Colonic mucosa (tissue), 4 donors: ENCODE data around the gene MYO9A. TPM values are rescaled to one million over a fixed set of nuclear protein-coding genes. Genes with fewer than 3 reads are reported as not detected.

Experiments used
- DNase-seq: peaks from one replicate; pipeline ENCODE4 v3.0.0-alpha.2; 2020
- H3K27ac ChIP-seq: fragments of 200-600 bp; one replicate; pipeline ENCODE4 v1.8.0; 2021
- H3K27me3 ChIP-seq: fragments of 200-600 bp; one replicate; pipeline ENCODE4 v1.8.0; 2021
- H3K36me3 ChIP-seq: fragments of 200-600 bp; one replicate; pipeline ENCODE4 v1.8.0; 2021
- H3K4me1 ChIP-seq: fragments of 200-600 bp; one replicate; pipeline ENCODE4 v1.8.0; 2021; ENCODE audit warnings: mild to moderate bottlenecking
- H3K4me3 ChIP-seq: fragments of 200-600 bp; one replicate; pipeline ENCODE4 v1.8.0; 2021
- H3K9ac ChIP-seq, 2 donors: one replicate each; pipeline ENCODE4 v1.7.0; 2013; ENCODE audit warnings: control low read depth in 2 of 2, low read depth in 2 of 2, low read length in 2 of 2
- H3K9me3 ChIP-seq: fragments of 200-600 bp; one replicate; pipeline ENCODE4 v1.8.0; 2021
- intact Hi-C: fragments of 100-400 bp; cut with DNase I; formaldehyde crosslinking; loops from one replicate; pipeline ENCODE4 v1.14.1; 2022
- total RNA-seq, 2 donors: library from RNA; stranded (reverse); fragmentation: NEBNext Ultra II Directional in 1 of 2; extraction: Animal tissue kit (Norgen Biotek cat#: 25700) in 1 of 2; gene quantifications; one replicate each; pipeline ENCODE4 v1.2.1, GENCODE V29; 2021
- TF ChIP-seq, protein P1 (sequence below): fragments of 200-600 bp; IDR thresholded peaks from one replicate; pipeline ENCODE4 v1.8.0; 2022; ENCODE audit warnings: antibody characterized with exemption, mild to moderate bottlenecking
- donor health status: healthy.
- donor health status: DM: no; HTN: no; CAD: no.
- donor health status: DM: no; HTN: no; CAD: no.

Gene MYO9A
- total RNA-seq, 2 donors from 2014 or later = 27.5 to 34.3 TPM

DNA sequence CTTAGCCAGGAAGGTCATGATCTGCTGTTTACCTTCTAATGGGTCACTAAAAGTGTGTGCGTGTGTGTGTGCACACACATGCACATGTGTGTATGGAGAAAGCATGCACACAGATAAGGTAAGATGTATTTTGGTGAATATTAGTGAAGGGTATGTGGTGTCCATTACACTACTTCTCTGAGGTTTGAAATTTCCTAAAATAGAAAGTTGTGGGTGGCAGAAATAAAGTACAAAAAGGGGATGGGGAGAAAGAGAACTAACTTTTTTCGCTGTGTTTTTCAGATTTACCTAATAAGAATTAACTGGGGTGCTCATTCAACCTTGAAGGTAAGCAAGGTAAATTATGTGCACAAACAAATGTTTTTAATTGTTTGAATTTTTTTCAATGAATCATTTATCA, 332.0 kb downstream of the MYO9A start:
- TF ChIP-seq, protein P1, sequence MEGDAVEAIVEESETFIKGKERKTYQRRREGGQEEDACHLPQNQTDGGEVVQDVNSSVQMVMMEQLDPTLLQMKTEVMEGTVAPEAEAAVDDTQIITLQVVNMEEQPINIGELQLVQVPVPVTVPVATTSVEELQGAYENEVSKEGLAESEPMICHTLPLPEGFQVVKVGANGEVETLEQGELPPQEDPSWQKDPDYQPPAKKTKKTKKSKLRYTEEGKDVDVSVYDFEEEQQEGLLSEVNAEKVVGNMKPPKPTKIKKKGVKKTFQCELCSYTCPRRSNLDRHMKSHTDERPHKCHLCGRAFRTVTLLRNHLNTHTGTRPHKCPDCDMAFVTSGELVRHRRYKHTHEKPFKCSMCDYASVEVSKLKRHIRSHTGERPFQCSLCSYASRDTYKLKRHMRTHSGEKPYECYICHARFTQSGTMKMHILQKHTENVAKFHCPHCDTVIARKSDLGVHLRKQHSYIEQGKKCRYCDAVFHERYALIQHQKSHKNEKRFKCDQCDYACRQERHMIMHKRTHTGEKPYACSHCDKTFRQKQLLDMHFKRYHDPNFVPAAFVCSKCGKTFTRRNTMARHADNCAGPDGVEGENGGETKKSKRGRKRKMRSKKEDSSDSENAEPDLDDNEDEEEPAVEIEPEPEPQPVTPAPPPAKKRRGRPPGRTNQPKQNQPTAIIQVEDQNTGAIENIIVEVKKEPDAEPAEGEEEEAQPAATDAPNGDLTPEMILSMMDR = no peak
- H3K27ac ChIP-seq = no peak overlapping the region
- no peak overlapping the region for H3K4me3 ChIP-seq
- H3K36me3 ChIP-seq = no peaks in the 10 kb centered on the region
- no peaks in the 10 kb centered on the region for H3K9me3 ChIP-seq
- intact Hi-C loops = no loop called here
- no peak overlapping the region for H3K9ac ChIP-seq
- DNase-seq = no peak
- H3K4me1 ChIP-seq = no peaks in the 10 kb centered on the region
- H3K27me3 ChIP-seq = no peaks in the 10 kb centered on the region

GRCh38 chr15:71784719-71785118, 333.2 kb downstream of the MYO9A start:
- Histone ChIP-seq H3K9ac (no peak overlapping the region), H3K27me3 (no peaks in the 10 kb centered on the region), H3K36me3 (no peaks in the 10 kb centered on the region), H3K9me3 (no peaks in the 10 kb centered on the region), H3K4me1 (no peaks in the 10 kb centered on the region), H3K4me3 (no peak overlapping the region), H3K27ac (no peak overlapping the region)
- TF ChIP-seq, protein P1 = no peak
- DNase-seq = no peak
- intact Hi-C loops = no loop called here

GRCh38 chr15:71782422-71783165, 335.4 kb downstream of the MYO9A start:
- no peak for DNase-seq
- Histone ChIP-seq H3K27me3 (no peaks in the 10 kb centered on the region), H3K9ac (no peak overlapping the region), H3K4me1 (no peaks in the 10 kb centered on the region), H3K4me3 (no peak overlapping the region), H3K36me3 (no peaks in the 10 kb centered on the region), H3K27ac (no peak overlapping the region), H3K9me3 (no peaks in the 10 kb centered on the region)
- TF ChIP-seq, protein P1 = no peak
- intact Hi-C loops = no loop called here

GRCh38 chr15:71781965-71782265, 336.0 kb downstream of the MYO9A start:
- Histone ChIP-seq H3K4me3 (no peak overlapping the region), H3K9me3 (no peaks in the 10 kb centered on the region), H3K27ac (no peak overlapping the region), H3K27me3 (no peaks in the 10 kb centered on the region), H3K36me3 (no peaks in the 10 kb centered on the region), H3K9ac (no peak overlapping the region), H3K4me1 (no peaks in the 10 kb centered on the region)
- TF ChIP-seq, protein P1 = no peak
- intact Hi-C loops = no loop called here
- DNase-seq = no peak

DNA sequence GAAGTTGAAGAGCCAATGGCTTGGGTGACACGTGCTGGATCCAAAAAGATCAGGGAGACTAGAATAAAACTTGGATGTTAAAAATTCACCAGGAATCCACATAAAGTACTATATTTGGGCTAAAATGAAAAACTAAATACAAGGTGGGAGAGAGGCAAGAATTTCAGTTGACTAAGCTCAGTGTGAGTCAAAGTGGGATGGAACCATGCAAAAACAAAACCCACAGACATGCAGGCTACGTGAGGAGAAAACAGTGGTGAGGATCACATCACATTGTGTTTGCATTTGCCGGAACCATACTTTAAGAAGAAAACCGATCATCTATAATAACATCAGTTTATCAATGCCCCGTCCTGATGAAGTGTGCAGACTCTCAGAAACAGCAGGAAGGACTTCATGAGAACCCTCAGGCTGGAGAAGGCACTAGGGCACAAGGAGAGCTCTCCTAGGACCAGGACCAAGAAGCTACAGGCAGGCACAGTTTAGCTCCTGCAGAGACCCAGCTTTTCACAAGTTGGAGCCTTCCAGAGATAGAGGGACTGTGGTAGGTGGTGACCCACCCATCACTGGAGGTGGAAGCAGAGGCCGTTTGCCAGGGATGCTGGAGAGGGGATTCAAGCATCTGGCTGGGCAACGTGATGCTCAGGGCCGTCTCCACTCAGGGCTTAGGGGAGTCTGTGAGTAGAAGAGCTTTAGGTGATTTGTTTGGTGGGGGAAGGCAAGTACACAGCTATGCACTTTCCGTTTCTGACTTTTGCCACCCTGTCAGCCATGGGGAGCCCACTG, 336.6 kb downstream of the MYO9A start:
- Histone ChIP-seq H3K27me3 (no peaks in the 10 kb centered on the region), H3K9me3 (no peaks in the 10 kb centered on the region), H3K4me3 (no peak overlapping the region), H3K4me1 (no peaks in the 10 kb centered on the region), H3K27ac (no peak overlapping the region), H3K9ac (no peak overlapping the region), H3K36me3 (no peaks in the 10 kb centered on the region)
- TF ChIP-seq, protein P1 = no peak
- intact Hi-C loops = no loop called here
- DNase-seq = no peak
